Measurements from ENCODE around the gene SOS1.
A peak's percentile ranks its signal among the peaks of the same experiment; 100 is the strongest.

The SOS1 gene

DNA sequence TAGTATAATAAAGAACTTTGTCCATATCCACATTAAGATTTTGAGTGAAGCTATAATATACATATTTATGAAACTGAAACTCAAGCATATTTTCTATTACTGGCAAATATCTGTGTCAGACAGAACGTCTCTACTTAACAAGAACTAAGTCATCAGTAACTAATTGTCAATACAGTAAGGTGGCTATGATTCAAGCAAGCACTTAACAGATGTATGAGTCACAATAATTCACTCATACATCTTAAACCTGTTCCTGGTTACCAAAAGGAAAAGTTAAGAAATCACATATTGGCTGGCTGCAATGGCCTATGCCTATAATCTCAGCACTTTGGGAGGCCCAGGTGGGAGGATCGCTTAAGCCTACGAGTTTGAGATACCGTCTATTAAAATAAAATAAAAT lies 96.0 kb downstream of the SOS1 start:
- DNase-seq (ENCODE audit: low read depth), result peak; percentile 27

DNA sequence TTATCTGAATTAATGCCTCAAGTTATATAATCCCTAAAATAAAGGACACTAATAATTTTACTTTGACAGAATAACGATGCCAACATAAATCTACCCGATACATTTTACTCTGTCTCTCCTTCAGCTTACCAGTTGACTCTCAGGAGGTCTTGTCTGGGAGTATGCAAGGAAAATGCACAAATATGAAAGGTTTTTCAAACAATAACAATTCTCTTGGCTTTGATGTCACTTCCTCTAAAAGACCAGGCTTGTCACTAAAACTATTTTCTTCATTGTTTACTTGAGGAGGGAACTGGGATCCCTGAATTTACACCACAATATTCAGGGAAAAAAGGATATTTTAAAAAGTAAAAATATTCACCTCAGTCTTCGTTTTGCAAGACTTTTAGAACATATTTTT lies 97.2 kb downstream of the SOS1 start:
- DNase-seq (ENCODE audit: low read depth), result no peak

DNA sequence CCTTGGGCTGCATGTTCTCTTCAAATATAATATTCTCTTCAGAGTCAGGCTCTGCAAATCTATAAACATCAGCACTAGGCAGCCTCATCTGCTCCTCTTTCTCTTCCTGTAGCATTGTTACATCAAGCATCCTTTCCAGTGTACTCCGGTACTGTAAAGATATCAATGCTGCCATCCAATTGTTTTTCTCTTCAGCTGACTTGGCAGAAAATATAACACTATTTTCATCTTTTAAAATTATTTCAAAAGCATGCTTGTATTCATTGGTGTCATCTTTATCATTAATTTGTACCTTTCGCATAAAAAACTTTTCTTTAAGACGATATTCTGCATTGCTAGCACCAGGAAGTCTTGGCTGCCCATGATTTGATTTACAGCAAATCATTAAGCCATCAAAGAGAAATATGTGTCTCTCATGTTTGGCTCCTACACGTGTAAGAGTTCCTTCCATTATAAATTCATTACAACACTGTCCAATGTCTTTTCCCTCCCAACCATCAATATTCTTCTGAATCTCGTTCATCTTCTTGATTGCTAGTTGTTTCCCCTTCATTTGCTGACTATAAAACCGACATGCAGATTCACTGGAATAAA lies 98.1 kb downstream of the SOS1 start:
- DNase-seq (ENCODE audit: low read depth), result no peak

DNA sequence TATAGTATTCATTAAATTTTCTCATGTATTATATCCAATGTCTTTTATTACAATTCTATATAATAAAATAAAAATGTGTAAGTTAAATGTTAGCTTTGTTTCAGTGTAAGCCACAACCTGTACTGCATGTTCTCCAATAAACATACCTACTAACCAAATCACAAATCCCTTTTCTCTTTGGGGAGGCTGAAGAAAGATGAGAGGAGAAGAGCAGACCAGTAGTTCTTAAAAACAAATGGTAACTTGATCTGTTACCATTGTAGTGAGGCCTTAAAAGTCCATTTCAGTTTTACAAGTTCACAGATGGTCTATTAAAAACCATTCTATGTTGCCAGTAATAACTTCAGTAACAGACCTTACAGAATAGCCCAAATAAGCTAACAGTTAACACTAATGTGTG lies 100.5 kb downstream of the SOS1 start:
- DNase-seq (ENCODE audit: low read depth), result no peak

DNA sequence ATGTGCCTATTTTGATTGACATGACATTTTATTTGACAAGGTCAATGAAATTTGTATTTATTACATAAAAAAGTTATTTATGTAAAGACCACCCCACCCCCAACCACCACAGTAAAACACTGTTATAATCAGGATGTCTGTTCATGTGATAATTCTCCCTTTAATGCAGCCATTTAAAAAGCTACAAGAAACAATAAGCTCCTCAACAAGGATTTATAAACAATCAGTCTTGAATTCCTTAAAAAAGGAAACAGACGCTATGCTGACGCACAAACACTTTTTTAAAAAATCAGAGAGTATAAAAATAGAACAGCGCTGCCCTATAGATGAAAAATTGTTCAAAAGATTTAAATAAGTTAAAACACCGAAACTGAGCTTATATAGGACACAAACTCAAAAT lies 102.2 kb downstream of the SOS1 start:
- no peak for DNase-seq (ENCODE audit: low read depth)

DNA sequence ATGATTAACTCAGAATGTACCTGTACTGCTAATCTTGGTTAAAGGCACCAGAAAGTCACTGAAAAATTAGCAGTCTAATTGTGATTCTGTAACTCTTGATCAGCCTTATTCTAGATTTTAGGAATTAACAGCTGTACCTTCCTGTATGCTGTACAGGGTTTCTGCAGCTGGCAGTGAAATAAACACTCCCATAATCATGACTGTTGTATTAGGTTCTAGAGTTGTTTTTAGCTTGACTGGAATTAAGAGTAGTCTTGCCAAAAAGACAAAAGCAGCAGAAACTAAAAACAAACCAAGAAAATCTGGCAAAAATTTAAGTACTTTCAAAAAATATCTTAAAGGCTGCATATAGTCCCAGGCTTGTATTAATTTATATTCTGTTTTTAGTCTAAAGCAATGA lies 103.5 kb downstream of the SOS1 start:
- no peak for DNase-seq (ENCODE audit: low read depth)

DNA sequence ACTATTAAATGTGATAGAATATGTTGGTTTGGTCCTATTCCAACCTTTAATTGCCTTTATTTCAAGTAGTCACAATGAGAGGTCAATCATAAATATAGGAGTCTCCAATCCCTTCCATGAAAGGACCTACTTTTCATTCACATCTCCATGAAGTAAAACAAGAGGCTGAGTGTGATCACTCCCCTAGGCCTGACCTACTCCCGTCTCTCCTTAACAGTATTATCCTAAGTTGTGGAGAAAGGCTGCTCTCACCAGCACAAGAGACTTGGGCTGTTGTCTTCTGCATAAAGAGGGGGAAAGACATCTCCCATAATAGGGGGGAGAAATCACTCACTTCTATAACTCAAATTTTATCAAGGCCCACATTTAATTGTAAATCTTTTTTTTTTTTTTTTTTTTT lies 105.4 kb downstream of the SOS1 start:
- DNase-seq (ENCODE audit: low read depth), result no peak

DNA sequence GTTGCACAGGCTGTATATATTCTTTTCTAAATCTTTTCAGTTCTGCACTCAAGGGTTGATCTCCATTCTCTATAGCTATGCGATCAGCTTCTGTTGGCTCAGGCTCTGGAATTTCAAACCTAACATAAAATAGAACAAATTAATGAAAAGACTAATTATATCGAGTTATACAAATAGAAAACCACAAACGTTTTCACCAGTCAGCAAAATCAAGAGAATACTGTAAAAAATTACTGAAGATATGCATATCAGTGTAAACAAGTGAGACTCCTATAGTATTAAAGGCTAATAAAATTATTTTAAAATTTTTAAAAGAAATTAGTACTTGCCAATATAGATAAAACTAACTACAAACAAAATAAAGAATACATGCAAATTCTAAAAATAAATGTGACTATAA lies 107.0 kb downstream of the SOS1 start:
- no peak for DNase-seq (ENCODE audit: low read depth)

DNA sequence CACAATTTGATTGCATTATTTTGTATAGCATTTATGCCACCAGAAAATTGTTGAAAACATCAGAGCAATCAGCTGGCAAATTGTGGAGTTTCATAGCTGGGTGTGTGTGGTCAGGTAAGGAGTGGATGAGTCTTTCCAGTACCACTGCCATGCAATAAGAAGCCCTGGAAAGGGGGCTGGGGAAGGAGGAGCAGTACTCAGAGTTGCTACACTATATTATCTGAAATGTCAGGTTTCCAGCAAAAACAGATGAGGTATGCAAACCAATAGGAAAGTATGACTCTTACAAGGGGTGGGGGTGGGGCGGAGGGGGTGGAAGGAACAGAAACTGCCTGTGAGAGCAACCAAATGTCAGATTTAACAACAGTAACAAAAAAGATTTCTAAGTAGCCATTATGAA lies 112.2 kb downstream of the SOS1 start:
- DNase-seq (ENCODE audit: low read depth), result peak; percentile 15

DNA sequence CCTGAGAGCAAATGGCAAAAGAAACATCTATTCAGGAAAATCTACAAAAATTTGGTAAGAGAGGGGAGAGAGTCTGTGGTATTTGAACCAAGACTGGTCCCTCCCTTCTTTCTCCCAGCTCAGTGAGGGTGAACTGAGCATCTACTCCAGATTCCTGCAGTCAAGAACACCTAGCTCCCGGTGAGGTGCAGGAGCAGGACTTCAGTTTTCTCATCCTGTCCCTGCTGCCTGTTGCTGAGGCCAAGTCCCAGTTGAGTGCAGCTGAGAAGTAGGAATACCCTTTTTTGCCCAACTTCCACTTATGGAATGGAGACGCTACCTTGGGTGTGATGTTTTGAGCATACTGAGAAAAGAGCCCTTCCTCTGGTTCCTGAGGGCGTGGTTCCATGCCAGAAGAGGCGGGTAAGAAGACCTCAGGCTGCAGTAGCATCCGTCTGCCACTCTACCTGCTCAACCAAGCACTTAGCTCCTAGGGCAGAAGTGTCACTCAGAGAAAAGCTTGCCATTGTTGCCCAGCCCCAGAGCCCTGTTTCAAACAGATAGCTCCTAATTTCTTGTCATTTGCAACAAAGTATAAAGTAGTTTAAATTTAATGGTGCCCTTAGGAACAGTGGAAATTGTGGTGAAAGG lies 112.9 kb downstream of the SOS1 start:
- DNase-seq (ENCODE audit: low read depth), result no peak

DNA sequence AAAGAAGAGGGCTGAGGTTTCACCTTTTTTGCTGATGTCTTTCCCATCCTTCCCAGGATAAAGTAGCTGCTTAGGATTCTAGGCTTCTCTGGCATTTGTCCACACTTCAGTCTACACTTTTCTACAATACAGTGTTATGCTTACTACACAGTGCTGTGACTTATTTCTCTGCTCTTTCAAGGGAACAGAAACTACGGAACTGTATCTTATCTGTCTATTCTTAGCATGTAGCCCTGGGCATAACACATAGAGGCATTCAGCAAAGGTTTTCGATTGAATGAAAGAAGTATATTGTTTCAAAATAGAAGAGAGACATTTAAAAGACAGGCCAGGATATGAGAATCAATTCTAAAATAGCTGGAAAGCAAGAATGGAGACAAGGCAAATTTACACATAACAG lies 120.3 kb downstream of the SOS1 start:
- no peak for DNase-seq (ENCODE audit: low read depth)

DNA sequence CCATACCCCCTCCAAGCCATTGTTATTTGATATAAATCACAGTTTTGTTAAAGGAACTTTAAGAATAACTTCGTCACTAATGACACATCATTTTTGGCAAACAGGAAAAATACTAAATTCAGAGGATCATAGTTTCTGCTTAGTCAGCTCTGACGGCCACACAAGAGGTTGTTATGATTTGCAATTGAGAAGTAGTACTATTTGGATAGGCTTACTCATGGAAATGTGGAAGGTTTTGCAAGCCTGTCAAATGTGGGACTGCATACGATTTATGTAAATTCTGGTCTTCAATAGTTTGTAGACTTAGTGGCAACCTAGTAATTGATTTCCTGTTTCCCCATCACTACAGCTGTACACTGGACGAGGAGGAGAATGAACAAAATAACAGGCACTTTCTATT lies 123.1 kb downstream of the SOS1 start:
- DNase-seq (ENCODE audit: low read depth), result peak; percentile 88

DNA sequence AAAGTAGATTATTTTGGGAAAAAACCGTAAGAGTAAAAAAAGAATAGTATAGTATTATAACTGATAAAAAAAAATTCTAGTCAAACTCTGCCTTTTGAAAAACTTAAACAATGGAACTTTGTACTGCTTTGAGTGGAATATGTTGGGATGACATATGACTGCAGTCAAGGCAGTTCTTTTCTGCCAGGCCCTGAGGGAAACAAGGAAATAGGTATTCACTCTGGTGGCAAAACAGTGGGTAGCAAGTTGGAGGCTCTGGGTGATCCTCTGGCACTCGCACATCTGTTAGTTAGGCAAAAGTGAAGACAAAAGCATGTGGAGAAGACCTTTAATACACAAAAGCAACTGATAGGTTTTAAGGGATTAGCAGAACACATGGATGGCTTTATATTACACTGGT lies 129.0 kb downstream of the SOS1 start:
- no peak for DNase-seq (ENCODE audit: low read depth)

DNA sequence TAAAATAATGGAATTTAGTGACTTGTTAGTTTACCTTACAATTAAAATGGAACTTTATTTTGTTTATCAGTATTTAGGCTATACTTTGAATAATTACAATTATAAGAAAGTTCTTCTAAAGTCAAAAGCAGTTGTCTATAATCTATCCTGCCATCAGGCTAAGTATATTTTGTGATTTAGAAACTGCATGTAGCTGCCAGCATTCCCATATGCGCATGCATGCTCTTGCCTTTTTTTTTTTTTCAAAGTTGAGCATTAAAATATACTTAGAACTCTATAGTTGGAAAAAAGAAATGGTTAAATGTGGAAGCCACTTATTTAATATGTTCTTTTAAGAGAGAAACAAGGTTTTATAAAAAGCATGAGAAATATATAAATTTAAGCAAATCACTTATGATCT lies 132.1 kb downstream of the SOS1 start:
- no peak for DNase-seq (ENCODE audit: low read depth)

DNA sequence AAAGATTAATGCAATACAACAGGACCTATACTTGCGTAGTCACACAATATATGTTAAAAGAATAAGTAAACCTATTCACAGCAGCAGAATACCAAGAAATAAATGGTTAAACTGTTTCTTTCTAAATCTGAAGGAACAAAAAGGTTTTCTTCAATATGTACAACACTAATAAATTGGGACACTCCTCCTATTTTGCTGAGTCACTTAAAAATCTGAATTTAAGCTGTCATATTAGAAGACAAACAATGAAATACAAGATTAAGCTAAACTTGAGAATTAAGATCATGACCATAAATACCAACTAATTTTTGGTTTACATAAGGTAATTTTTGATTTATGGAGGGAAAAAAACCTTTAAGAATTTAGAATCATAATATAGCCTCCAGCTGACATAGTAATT lies 138.4 kb downstream of the SOS1 start:
- DNase-seq (ENCODE audit: low read depth), result no peak

DNA sequence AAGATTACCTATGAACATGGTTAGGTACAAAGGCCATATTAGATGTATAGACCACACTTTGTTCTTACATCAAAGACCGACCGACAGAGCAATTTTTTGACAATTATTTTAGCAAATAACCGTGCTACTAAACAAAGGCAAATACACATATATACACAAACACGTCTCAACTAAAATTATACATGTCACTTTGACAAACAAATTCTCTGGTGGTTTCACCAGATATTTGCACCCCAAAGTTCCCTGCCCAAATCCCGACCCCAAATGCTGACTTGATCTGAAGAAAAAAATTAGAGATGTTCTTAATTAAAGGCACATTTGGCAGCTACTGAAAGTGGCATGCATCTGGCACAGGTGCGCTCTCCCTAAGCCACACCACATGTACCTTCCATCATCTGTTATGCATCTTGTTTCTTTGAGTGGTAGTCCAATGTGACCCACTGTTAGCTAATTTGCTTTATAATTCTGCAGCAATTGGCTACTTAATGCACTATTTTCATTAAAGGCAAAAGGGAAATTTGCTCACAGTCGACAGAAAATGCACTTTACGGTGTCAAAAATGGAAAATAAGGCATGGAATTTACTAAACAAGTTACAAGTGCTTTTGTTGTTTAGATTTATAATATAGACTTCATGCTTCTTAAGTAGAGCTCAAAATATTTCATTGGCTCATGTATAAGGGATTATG lies 139.0 kb downstream of the SOS1 start:
- no peak for DNase-seq (ENCODE audit: low read depth)

DNA sequence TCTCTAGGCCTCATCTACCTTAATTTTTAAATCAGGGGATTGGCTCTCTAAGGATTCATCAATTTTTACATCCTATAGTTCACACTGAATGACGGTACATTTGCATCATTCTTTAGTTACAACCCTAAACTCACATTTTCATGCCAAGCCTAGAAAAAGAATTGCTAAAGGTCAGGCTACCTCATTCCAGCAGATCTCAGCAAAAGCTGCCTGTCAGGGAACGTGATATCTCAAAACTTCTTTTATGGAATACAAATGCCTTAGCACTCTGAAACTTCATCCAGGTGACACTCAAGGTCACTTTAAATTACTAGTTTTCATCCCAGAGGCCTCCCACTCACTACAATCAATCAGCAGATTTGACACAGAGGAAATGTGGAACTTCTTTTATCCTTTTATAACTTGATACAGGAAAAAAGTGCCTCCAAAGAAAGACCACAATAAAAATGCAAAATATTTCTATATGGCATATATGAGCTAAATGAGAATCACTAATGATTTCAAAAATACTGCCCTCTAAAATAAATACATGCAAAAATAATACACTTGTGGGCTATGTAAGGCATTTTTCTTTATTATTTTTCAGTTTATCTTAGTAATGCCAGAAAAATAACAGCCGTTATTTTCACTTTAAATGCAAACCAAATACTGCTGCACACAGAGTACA lies 139.7 kb downstream of the SOS1 start:
- no peak for DNase-seq (ENCODE audit: low read depth)

DNA sequence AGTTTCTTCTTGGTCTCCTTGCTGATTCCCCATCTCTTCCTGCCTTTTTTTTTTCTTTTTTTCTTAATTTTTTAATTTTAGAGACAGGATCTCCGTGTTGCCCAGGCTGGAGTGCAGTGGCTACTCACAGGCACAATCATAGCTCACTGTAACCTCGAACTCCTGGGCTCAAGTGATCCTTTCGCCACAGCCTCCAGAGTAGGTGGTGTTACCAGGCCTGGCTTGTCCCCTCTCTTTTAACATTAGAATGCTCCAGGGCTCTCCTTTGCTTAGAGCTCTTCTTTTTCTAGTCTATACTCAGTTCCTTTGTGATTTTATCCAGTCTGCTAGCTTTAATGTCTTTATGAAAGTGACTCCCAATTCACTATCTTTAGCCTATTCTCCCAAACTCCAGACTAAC lies 141.9 kb downstream of the SOS1 start:
- no peak for DNase-seq (ENCODE audit: low read depth)

DNA sequence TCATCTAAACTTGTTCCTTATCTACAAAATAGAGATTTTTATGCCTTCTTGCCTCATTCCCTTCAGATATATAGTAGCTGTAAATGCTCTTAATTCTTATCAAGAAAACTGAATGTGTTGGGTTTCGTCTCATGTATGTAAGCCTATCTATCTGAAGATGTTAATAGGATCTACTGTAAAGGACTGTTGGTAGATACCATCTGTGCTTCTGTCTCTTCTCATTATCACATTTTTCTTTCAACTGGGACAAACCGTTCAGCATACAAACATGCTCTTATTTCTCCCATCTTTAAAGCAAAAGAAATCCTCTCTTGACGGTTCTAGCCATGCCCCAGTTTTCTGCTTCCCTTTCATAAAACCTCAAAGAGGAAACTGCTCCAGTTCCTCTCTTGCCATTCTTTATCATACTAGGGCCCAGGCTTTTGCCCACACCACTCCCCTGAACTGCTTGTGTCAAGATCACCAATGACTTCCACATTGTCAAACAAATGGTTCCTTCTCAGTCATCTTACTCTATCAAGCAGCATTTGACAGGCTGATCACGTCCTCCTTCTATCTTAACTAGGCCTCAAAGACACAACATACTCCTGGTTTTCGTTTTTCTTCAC lies 142.5 kb downstream of the SOS1 start:
- DNase-seq (ENCODE audit: low read depth), result no peak

DNA sequence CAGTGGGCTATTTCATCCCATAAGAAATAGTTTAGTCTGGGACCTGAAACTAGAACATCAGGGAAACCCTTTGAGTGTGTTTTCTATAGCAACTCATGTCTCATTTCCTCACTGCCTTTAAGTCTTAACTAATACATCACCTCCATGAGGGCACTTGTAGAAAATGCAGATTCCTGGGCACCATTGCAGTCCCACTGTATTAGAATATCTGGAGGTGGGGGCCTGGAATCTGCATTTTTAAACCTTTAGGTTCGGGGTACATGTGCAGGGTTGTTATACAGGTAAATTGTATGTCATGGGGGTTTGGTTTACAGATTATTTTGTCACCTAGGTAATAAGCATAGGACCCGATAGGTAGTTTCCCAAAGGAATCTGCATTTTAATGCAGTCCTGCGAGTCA lies 143.8 kb downstream of the SOS1 start:
- no peak for DNase-seq (ENCODE audit: low read depth)

DNA sequence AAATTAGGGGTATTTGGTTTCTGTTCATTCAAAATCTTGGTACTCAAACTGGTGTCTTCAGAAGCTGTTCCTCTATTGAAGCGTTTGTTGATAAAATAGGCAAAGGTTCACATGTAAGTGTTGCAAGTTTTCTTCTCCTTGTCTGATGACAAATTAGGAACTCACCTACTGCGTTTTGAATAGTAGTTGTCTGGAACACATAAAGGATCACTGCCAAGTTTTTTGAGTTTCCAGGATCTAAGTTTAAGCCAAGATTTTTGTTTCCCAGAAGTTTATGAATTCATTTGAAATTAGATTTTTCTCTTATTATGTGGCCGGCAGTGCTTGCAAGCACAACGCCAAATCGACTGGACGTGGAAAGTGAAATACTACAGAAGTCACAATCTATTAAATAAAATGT lies 145.8 kb downstream of the SOS1 start:
- no peak for DNase-seq (ENCODE audit: low read depth)

DNA sequence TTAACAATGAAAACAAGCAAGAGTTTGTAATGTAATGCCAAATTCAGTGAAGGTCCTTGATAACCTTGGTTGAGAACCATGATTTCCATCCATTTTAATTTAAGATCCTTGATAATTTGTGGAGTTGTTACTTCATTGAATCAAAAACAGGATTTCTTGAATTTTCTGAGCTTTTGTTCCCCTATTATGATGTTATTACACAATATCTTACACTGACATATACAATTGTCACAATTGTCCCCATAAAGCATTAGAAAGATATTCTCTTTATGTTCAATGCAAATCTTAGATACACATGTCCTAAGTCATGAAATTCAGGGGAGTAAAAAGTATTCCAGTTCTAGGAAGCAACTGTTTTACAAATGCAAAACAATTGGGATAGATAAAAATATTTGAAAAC lies 147.6 kb downstream of the SOS1 start:
- no peak for DNase-seq (ENCODE audit: low read depth)

DNA sequence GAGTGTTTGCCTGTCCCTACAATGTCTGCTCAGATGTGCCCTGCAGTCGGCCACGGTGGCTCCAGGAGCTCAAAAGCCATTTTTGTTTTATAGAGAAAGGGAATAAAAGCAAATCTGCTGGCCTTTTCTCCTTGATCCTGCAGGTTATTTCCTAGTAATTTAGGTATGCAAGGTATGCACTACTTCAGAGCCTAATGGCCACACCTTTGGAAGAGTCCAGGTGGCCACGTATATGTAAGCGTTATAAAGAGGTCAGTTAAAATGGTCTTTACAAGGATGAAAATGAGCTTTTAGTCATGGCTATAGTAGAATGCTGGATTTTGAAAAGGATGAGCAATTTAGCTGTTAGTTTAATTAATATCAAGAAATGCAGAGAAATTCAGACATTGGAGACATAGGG lies 149.5 kb downstream of the SOS1 start:
- DNase-seq (ENCODE audit: low read depth), result no peak

Measured in EH (cell line).